Peyer's patch (tissue), 4 donors: ENCODE data around the gene PPTC7. TPM values are rescaled to one million over a fixed set of nuclear protein-coding genes. Genes with fewer than 3 reads are reported as not detected.
"Not testable (repeated sequence)": the region's sequence is repeated elsewhere in the genome, so short reads cannot be mapped to it uniquely, and the experiment has no call there.

Experiments used
- DNase-seq, 3 donors: peaks; one replicate each; pipeline ENCODE4 v3.0.0-alpha.2; 2017 to 2019
- H3K27ac ChIP-seq, 4 donors: fragments of 200-600 bp; sonication (generic); one replicate each; pipeline ENCODE4 v1.5.1; 2016 to 2019
- H3K27me3 ChIP-seq, 2 donors: fragments of 200-600 bp; sonication (generic); one replicate each; pipeline ENCODE4 v1.5.1; 2019
- H3K36me3 ChIP-seq, 3 donors: fragments of 200-600 bp; sonication (generic); one replicate each; pipeline ENCODE4 v1.5.1; 2016 to 2019
- H3K4me1 ChIP-seq, 4 donors: fragments of 200-600 bp; sonication (generic); one replicate each; pipeline ENCODE4 v1.5.1; 2016 to 2019
- H3K4me3 ChIP-seq, 4 donors: fragments of 200-600 bp; sonication (generic); 1 replicate in 3 of 4; 2 replicates in 1 of 4; pipeline ENCODE4 v1.5.1; 2016 to 2019; ENCODE audit warnings: mild to moderate bottlenecking in 1 of 4
- H3K9me3 ChIP-seq, 4 donors: fragments of 200-600 bp; sonication (generic); one replicate each; pipeline ENCODE4 v1.5.1; 2016 to 2019; ENCODE audit warnings: mild to moderate bottlenecking in 1 of 4
- CTCF ChIP-seq, 6 experiments: fragments of 450-650 bp in 4 of 6; fragments of 200-600 bp in 2 of 6; sonication (generic) in 1 of 6; IDR thresholded peaks; one replicate each; pipeline ENCODE4 v1.5.1; 2017 to 2019; ENCODE audit warnings: antibody characterized with exemption in 6 of 6, mild to moderate bottlenecking in 3 of 6, moderate library complexity in 1 of 6
- POLR2A ChIP-seq, 2 donors: fragments of 450-650 bp; IDR thresholded peaks; one replicate each; pipeline ENCODE4 v1.5.1; 2017; ENCODE audit warnings: antibody characterized with exemption in 2 of 2, mild to moderate bottlenecking in 2 of 2, moderate library complexity in 2 of 2
- total RNA-seq, 4 donors: library from RNA; depleted of rRNA; stranded (reverse); fragments of >200 nt; gene quantifications; one replicate each; pipeline ENCODE4 v1.1.0, GENCODE V29; 2016

The PPTC7 gene
- total RNA-seq, 4 donors from 2014 or later: 19.5 to 21.4 (median 20.1) TPM

GRCh38 chr12:110536834-110537604 is 46.1 kb downstream of the PPTC7 start:
- peaks cover 0 to 31% (median 0%) of the 10 kb centered on the region in 4 donors for H3K4me1 ChIP-seq
- no peak overlapping the region for H3K4me3 ChIP-seq
- DNase-seq: no peak
- TF ChIP-seq CTCF (IDR thresholded peaks at IDR 0.05) (no peak), POLR2A (IDR thresholded peaks at IDR 0.05) (no peak)
- peak overlapping the region in 3 of 4 donors; percentile 19 to 62 (median 55) for H3K27ac ChIP-seq
- peaks cover 0 to 41% (median 0%) of the 10 kb centered on the region in 3 donors for H3K36me3 ChIP-seq
- H3K27me3 ChIP-seq: no peaks in the 10 kb centered on the region
- H3K9me3 ChIP-seq: no peaks in the 10 kb centered on the region

- Histone ChIP-seq H3K27ac (no peak overlapping the region), H3K4me3 (no peak overlapping the region), H3K36me3 (peaks cover 0 to 41% (median 0%) of the 10 kb centered on the region in 3 donors), H3K9me3 (no peaks in the 10 kb centered on the region), H3K4me1 (peaks cover 0 to 43% (median 0%) of the 10 kb centered on the region in 4 donors), H3K27me3 (no peaks in the 10 kb centered on the region)
- no peak for TF ChIP-seq POLR2A (IDR thresholded peaks at IDR 0.05)
- no peak for DNase-seq
Observed at GRCh38 chr12:110534811-110535210, 48.3 kb downstream of the PPTC7 start.

- Histone ChIP-seq H3K27me3 (no peaks in the 10 kb centered on the region), H3K27ac (peak overlapping the region in 1 of 4 donors; percentile 9), H3K36me3 (peaks cover 0 to 30% (median 0%) of the 10 kb centered on the region in 3 donors), H3K9me3 (no peaks in the 10 kb centered on the region), H3K4me3 (no peak overlapping the region), H3K4me1 (peaks cover 0 to 37% (median 0%) of the 10 kb centered on the region in 4 donors)
- no peak for DNase-seq
- no peak for TF ChIP-seq CTCF (IDR thresholded peaks at IDR 0.05)
Observed at GRCh38 chr12:110533607-110534006, 49.5 kb downstream of the PPTC7 start.

- TF ChIP-seq POLR2A (IDR thresholded peaks at IDR 0.05): no peak
- TF ChIP-seq CTCF (IDR thresholded peaks at IDR 0.05): no peak
- Histone ChIP-seq H3K4me1 (peaks cover 0 to 27% (median 0%) of the 10 kb centered on the region in 4 donors), H3K27ac (peak overlapping the region in 2 of 4 donors; percentile 9 to 46), H3K9me3 (no peaks in the 10 kb centered on the region), H3K36me3 (peaks cover 0 to 21% (median 0%) of the 10 kb centered on the region in 3 donors), H3K27me3 (no peaks in the 10 kb centered on the region), H3K4me3 (no peak overlapping the region)
- no peak for DNase-seq
Observed at GRCh38 chr12:110532644-110533043, 50.5 kb downstream of the PPTC7 start.

- Histone ChIP-seq H3K4me3 (no peak overlapping the region), H3K27ac (peak overlapping the region in 3 of 4 donors; percentile 5 to 46 (median 9)), H3K9me3 (no peaks in the 10 kb centered on the region), H3K36me3 (peaks cover 0 to 13% (median 0%) of the 10 kb centered on the region in 3 donors), H3K4me1 (peaks cover 0 to 25% (median 0%) of the 10 kb centered on the region in 4 donors), H3K27me3 (no peaks in the 10 kb centered on the region)
- no peak for TF ChIP-seq POLR2A (IDR thresholded peaks at IDR 0.05)
- DNase-seq: no peak
Observed at GRCh38 chr12:110531741-110532333, 51.3 kb downstream of the PPTC7 start.

GRCh38 chr12:110530511-110530910 is 52.6 kb downstream of the PPTC7 start:
- no peaks in the 10 kb centered on the region for H3K9me3 ChIP-seq
- TF ChIP-seq POLR2A (IDR thresholded peaks at IDR 0.05): no peak
- peaks cover 0 to 25% (median 0%) of the 10 kb centered on the region in 4 donors for H3K4me1 ChIP-seq
- no peak overlapping the region for H3K4me3 ChIP-seq
- no peak for DNase-seq
- H3K27ac ChIP-seq: no peak overlapping the region
- H3K36me3 ChIP-seq: peaks cover 0 to under 1% (median 0%) of the 10 kb centered on the region in 3 donors
- H3K27me3 ChIP-seq: no peaks in the 10 kb centered on the region

- TF ChIP-seq POLR2A (IDR thresholded peaks at IDR 0.05): no peak
- no peak for TF ChIP-seq CTCF (IDR thresholded peaks at IDR 0.05)
- no peaks in the 10 kb centered on the region for H3K36me3 ChIP-seq
- H3K27ac ChIP-seq: no peak overlapping the region
- H3K9me3 ChIP-seq: no peaks in the 10 kb centered on the region
- H3K4me3 ChIP-seq: no peak overlapping the region
- peaks cover 0 to 18% (median 0%) of the 10 kb centered on the region in 4 donors for H3K4me1 ChIP-seq
- no peak for DNase-seq
- no peaks in the 10 kb centered on the region for H3K27me3 ChIP-seq
Observed at GRCh38 chr12:110528277-110528839, 54.8 kb downstream of the PPTC7 start.

GRCh38 chr12:110520876-110521712 is 62.0 kb downstream of the PPTC7 start:
- not testable (repeated sequence) for H3K9me3 ChIP-seq, H3K4me1 ChIP-seq, H3K36me3 ChIP-seq, DNase-seq, H3K27me3 ChIP-seq, H3K27ac ChIP-seq, H3K4me3 ChIP-seq

- not testable (repeated sequence) for H3K4me3 ChIP-seq, H3K36me3 ChIP-seq, DNase-seq, H3K27me3 ChIP-seq, H3K27ac ChIP-seq, H3K4me1 ChIP-seq, H3K9me3 ChIP-seq
Observed at GRCh38 chr12:110518014-110518413, 65.1 kb downstream of the PPTC7 start.
